ENCODE results near the gene CEBPB.
"Not testable (repeated sequence)": the region's sequence is repeated elsewhere in the genome, so short reads cannot be mapped to it uniquely, and the experiment has no call there.

The CEBPB gene

GRCh38 chr20:50170549-50171220, 19.9 kb upstream of the CEBPB start:
- no peak for DNase-seq

- no peak for DNase-seq
Measured at GRCh38 chr20:50172347-50173013, 18.1 kb upstream of the CEBPB start.

GRCh38 chr20:50174456-50174855, 16.2 kb upstream of the CEBPB start:
- DNase-seq, result no peak

GRCh38 chr20:50175938-50176933, 14.4 kb upstream of the CEBPB start:
- no peak for DNase-seq

- DNase-seq, result not testable (repeated sequence)
Measured at GRCh38 chr20:50178672-50179071, 12.0 kb upstream of the CEBPB start.

GRCh38 chr20:50181344-50181743, 9.3 kb upstream of the CEBPB start:
- DNase-seq, result no peak

GRCh38 chr20:50182346-50182745, 8.3 kb upstream of the CEBPB start:
- DNase-seq, result no peak

GRCh38 chr20:50185426-50185825, 5.2 kb upstream of the CEBPB start:
- DNase-seq, result no peak

- no peak for DNase-seq
Measured at GRCh38 chr20:50186151-50186885, 4.3 kb upstream of the CEBPB start.

- no peak for DNase-seq
Measured at GRCh38 chr20:50186987-50187402, 3.6 kb upstream of the CEBPB start.

- no peak for DNase-seq
Measured at GRCh38 chr20:50187403-50188051, 3.1 kb upstream of the CEBPB start.

- no peak for DNase-seq
Measured at GRCh38 chr20:50188287-50188688, 2.3 kb upstream of the CEBPB start.

- DNase-seq, result no peak
Measured at GRCh38 chr20:50188879-50189680, 1.6 kb upstream of the CEBPB start.

- no peak for DNase-seq
Measured at GRCh38 chr20:50189681-50190250, 864 bp upstream of the CEBPB start.

GRCh38 chr20:50191065-50191543, 474 bp downstream of the CEBPB start:
- DNase-seq, result no peak

- no peak for DNase-seq
Measured at GRCh38 chr20:50191544-50192363, 1.1 kb downstream of the CEBPB start.

- DNase-seq, result peak; percentile 21
Measured at GRCh38 chr20:50192364-50193198, 2.0 kb downstream of the CEBPB start.

- DNase-seq, result no peak
Measured at GRCh38 chr20:50193199-50193835, 2.7 kb downstream of the CEBPB start.

Measured in NCI-H1436 treated with DMSO at 0.1 percent for 48 hours (cell line).